NCI-H1694 treated with DMSO at 0.1 percent for 48 hours (cell line): ENCODE data around the gene TEKT1.
"Not testable (repeated sequence)": the region's sequence is repeated elsewhere in the genome, so short reads cannot be mapped to it uniquely, and the experiment has no call there.

Source experiments
- DNase-seq: peaks from one replicate; lab custom pipeline; 2025; lab: John Stamatoyannopoulos, UW

The TEKT1 gene

GRCh38 chr17:6815775-6816174 is 15.8 kb downstream of the TEKT1 start:
- no peak for DNase-seq

DNA sequence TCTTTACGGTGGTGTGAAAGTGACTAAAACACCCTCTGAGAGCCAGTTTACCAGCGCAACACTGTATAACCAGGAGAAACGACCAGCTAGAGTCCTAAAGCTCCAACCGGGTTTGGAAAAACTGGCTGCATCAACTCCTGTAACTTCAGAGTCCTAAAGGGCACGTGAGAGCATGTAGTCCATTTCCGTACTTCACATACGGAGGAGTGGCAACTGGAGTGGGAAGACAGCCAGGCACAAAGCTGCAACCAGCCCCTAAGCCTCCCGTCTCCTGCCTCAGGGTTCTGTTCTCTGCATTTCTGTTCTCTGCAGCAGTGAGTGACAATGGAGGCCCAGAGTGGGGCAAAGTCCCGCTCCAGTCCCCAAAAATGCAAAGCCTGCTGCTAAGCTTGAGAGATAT is 19.2 kb downstream of the TEKT1 start:
- no peak for DNase-seq

DNA sequence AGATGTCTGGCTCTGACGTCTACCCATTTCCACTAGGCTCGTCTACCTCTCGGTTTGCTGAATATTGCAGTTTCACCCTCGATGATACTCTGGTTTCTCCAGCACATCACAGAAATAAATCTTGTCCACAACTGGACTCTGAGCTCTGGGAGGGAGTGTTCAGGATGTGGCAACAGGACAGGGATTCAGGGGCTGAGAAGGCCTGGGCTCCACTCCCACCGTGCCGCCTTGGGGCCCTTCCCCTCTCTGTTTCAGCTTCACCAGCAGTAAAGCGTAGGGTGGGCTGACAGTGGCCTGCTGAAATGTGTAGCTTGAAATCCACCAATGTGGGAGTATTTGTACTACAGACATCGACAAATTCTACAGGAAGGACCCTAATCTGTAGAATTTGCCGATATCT is 20.0 kb downstream of the TEKT1 start:
- no peak for DNase-seq

- DNase-seq: no peak
Measured at GRCh38 chr17:6800422-6801027, 31.0 kb downstream of the TEKT1 start.

- no peak for DNase-seq
Measured at GRCh38 chr17:6799738-6800137, 31.8 kb downstream of the TEKT1 start.

DNA sequence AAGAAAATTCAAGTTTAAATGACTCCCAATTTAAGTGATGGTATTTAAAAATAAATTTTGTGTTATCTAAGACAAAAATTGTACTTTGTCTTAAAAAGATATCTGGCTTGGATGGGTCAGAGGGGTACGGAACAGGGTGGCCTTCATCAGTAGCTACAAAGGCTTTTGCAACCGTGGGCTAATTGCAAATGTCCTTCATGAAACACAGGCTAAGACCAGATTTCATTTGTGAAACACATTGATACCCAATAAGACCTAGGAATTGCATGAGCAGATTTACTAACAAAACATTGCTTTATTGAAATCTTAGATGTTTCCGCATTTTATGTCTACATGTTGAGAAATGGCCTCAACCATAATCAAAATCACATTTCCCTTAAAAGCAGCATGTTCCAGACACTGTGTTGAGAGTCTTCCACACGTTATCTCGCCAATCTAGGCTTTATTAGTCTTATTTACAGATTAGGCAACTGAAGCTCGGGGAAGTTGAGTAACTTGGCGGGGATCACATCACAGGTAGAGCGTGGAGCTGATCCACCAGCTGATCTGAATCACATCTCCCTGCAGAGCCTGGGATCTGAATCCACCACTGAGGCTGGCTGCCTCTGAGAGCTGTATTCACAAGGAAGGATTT is 33.7 kb downstream of the TEKT1 start:
- DNase-seq: no peak

GRCh38 chr17:6796887-6797490 is 34.5 kb downstream of the TEKT1 start:
- no peak for DNase-seq

DNA sequence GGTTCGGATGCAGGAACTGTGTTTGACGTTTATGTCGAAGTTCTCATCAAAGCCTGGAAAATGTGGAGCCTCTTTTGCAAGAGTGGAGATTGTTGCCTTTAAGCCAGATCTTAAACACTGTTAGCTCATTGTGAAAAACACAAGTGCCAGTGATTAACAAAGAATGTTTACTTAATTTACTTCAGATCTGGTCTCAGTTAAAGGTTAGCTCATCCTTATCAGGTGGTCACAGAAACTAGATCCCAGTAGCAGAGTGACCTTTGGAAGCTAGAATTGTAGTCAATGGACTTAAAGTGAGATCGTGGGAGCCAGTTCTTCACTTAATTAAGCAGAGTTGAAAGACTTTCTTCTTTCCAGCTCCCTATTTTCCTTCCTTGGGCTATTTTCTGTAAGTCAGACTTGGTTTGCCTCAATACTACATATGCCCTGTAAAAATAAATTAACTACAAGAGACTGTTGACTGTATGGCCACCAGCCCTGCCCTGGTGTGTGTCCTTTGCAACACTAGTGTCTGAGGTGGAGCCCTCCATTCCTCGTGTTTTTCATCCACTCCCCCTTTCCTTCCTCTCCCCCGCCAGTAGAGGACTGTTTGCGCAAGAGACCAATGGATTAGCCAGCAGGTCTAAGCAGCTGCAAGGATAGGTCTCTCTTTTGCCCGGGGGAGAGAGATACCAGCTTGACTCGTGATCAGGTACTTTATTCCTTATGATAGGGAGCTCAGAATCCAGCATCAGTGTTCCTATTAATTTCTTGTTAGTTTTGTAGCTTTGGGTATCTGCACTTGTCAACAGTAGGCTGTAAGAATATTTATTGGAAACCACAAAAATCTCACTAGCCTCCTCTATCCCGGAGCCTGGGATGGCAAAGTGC is 35.3 kb downstream of the TEKT1 start:
- DNase-seq: no peak

- DNase-seq: no peak
Measured at GRCh38 chr17:6793748-6794493, 37.6 kb downstream of the TEKT1 start.

DNA sequence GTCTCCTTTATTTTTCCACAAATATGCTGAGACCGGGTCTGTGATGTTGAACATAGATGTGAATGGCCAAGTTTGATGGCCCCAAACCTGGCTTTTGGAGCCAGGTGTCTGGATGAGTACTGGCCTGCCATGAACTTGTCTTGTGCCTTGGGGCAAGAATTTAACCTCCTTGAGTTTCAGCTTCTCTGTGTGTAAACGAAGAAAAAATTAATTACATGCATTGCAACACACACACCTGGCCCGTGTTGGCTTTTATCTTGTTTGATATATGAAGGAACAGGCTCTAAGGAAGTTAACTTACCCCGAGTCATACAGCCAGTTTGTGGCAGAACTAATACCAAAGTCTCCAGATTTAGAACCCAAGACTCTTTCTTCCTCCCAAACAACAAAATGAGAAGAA is 42.4 kb downstream of the TEKT1 start:
- no peak for DNase-seq

DNA sequence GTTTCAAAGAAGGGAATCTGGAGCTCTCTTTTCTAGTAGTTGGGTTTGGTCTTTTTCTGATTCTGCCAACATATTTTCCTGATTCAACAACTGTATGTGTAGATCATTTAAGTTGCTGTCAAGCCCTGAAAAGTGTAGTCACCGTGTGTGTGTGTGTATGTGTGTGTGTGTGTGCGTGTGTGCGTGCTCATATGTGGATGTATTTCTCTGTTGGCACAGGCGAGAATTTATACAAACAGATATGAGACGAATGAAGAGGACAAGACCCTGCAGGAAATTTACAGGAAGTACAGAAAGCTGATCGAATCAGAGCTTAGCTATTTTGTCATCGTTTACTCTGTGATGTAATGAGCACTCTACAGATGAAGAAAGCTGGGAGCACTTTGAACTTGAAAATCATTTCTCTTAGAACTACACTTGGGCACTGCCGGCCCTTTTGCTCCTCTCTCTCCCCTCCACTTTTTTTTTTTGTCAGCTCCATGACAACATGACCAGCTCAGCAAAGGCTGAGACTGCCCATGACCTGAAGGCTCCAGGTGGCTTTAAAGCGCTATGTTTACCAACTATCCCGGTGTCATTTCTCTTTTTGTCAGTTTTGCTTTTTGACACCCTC is 44.3 kb downstream of the TEKT1 start:
- DNase-seq: no peak

DNA sequence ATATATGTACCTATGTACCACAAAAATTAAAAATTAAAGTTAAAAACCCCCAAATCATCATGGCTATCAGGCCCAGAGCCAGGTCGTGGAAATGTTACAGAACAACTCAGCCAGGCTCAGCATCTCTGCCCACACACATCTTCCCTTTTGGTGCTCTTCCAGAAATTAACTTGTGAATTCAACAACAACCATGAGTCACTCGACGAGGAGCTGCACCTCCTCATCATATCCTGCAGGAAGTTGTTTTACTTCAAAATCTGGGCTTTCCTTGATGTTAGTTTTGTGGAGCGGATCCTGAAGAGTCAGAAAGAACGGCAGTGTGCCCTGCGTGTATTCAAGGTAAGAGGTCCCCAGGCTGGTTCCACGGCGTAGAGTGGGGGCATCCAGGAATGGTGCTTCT is 44.9 kb downstream of the TEKT1 start:
- DNase-seq: no peak

DNA sequence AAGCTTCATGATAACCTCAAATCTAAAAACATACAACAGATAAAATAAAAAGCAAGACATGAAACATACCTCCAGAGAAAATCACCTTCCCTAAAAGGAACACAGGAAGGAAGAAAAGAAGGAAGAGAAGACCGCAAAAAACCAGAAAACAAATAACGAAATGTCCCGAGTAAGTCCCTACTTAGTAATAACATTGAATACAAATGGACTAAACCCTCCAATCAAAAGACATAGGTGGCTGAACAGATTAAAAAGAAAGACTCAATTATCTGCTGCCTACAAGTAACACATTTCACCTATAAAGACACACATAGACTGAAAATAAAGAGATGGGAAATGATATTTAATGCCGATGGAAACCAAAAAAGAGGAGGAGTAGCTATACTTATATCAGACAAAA is 49.3 kb downstream of the TEKT1 start:
- no peak for DNase-seq

DNA sequence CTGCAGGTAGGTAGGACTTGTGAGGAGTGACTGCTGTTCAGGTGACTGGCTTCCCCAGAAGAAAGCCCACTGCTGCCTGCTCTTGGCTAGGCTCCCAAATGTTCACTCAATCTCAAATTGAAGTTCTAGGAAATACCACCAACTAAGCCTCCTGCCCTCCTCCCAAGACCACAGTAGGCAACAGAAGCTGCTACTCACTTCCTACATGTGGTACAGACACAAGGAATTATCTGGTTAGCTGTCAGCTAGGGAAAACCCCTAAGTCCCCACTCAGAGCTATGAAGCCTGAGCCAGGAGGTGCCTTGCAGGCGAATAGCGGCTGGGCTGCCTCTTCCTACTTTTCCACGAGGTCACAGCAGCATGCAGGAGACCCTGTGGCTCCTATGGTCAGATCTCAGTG is 50.6 kb downstream of the TEKT1 start:
- no peak for DNase-seq

GRCh38 chr17:6780001-6780400 is 51.5 kb downstream of the TEKT1 start:
- DNase-seq: no peak

DNA sequence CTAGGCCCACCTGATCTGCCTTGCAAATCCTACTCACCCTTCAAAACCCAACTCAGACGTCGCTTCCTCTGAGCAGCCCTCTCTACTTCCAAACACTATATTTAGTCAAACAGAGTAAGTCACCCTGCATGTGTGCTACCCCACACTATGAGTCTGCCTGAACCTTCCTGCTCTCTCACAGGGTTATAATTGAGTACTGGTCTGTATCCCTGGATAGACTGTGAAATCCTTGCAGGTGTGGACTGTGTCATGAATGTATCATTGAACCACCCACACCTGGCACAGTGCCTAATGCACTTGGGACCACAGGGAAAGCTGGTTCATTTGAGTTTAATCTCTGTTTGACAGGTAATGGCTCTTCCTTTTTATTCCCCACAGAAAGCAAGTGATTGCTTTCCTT is 52.1 kb downstream of the TEKT1 start:
- DNase-seq: no peak

- no peak for DNase-seq
Measured at GRCh38 chr17:6775871-6776405, 55.6 kb downstream of the TEKT1 start, which contains the start of gene FBXO39. TSS of gene FBXO39 (plus strand) at chr17:6776215. CDS start at chr17:6779869, 3,654 bp downstream.

DNA sequence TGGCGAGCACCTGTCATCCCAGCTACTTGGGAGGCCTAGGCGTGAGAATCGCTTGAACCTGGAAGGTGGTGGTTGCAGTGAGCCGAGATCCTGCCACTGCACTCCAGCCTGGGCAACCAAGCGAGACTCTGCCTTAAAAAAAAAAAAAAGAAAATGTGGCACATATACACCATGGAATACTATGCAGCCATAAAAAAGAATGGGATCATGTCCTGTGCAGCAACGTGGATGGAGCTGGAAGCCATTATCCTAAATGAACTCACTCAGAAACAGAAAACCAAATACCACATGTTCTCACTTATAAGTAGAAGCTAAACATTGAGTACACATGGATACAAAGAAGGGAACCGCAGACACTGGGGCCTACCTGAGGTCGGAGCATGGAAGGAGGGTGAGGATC is 56.6 kb downstream of the TEKT1 start:
- DNase-seq: not testable (repeated sequence)

DNA sequence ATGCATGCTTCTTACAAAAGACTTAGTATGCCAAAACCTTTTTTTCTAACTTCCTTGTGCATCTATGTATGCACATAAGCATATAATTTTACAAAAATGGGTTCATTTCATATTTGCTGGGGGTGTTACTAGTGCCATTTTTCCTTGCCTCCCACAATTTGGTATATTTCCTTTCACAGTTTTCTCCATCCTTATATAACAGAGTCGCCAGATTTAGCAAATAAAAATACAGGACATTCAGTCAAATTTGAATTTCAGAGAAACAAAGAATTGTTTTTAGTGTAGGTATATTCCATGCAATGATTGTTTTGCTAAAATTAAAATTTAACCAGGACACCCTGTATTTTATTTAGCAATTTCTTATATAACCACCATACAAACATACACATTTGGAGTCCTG is 59.5 kb downstream of the TEKT1 start:
- no peak for DNase-seq

GRCh38 chr17:6768447-6768846 is 63.1 kb downstream of the TEKT1 start:
- no peak for DNase-seq

- DNase-seq: no peak
Measured at GRCh38 chr17:6761779-6762178, 69.8 kb downstream of the TEKT1 start.
